ENCODE measurements around the gene CAPN14. TPM values are rescaled to one million over a fixed set of nuclear protein-coding genes. Genes with fewer than 3 reads are reported as not detected.

Gene CAPN14
- total RNA-seq, 4 donors from 2014 or later: 0.83 TPM; not detected in 3

DNA sequence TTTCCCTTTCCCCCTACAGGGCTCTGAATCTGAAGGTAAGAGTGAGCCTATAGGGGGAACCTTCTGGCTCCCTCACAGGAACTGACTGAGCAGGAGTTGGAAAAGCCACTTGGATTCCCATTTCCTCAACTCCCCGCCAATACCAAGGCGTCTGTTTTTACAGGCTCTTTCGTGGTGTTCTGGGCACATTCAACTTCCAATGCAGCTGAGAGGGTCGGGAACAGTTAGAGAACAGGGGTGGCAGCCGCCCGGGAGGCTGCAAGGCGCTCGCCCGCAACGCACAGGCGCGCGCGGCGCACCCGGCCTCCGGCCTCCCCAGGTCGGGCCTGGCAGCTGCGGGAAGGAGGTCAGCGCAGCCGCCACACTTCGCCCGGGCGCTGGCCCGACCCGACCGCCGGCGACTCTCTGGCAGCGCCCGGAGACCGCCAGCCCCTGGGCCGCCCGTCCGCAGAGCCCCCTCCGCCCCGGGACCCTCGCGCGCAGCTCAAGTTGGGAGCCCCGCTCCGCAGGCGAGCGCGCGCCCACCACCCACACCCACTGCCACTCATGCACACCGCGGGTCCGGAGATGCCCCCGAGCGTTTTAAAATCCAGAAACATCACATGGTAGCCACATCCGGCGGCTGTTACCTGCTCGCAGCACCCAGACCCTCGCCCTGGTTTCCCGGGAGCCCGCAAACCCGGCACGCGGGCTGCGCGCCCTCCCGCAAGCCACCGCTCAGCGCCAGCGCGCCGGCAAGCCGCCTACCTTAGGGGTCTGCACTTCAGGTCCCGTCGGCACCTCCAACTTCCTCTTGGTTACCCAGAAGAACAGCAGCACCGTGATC is 79.9 kb downstream of the CAPN14 start:
- DNase-seq: peak in 2 of 3 donors; percentile 48 to 57
- H3K4me1 ChIP-seq: peaks cover 0 to 18% (median 8%) of the 10 kb centered on the region in 4 donors
- no peak for TF ChIP-seq POLR2A (IDR thresholded peaks at IDR 0.05)
- TF ChIP-seq, protein P1, sequence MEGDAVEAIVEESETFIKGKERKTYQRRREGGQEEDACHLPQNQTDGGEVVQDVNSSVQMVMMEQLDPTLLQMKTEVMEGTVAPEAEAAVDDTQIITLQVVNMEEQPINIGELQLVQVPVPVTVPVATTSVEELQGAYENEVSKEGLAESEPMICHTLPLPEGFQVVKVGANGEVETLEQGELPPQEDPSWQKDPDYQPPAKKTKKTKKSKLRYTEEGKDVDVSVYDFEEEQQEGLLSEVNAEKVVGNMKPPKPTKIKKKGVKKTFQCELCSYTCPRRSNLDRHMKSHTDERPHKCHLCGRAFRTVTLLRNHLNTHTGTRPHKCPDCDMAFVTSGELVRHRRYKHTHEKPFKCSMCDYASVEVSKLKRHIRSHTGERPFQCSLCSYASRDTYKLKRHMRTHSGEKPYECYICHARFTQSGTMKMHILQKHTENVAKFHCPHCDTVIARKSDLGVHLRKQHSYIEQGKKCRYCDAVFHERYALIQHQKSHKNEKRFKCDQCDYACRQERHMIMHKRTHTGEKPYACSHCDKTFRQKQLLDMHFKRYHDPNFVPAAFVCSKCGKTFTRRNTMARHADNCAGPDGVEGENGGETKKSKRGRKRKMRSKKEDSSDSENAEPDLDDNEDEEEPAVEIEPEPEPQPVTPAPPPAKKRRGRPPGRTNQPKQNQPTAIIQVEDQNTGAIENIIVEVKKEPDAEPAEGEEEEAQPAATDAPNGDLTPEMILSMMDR (IDR thresholded peaks at IDR 0.05): no peak
- peak overlapping the region; percentile 42 to 64 (median 62) for H3K4me3 ChIP-seq
- no peaks in the 10 kb centered on the region for H3K27me3 ChIP-seq
- H3K9me3 ChIP-seq: no peaks in the 10 kb centered on the region
- H3K36me3 ChIP-seq: no peaks in the 10 kb centered on the region
- peak overlapping the region in 2 of 4 donors; percentile 25 to 42 for H3K27ac ChIP-seq

DNA sequence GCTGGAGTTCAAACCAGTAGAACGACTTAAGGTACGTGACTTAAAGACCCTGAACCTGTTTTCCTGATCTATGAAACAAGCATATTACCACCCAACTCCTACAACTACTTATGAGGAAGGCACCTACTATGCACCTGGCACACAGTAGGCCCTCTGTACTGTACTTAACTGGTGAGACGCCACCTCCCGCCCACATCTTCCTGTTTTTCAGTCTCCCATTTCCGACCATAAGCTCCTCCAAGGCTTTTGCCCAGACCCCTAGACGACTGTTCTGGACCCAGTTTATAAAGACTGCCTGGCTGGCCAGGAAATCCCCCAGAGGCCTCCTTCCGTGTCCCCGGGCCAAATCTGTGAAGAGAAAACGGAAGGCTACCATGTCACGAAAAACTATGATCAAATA is 80.6 kb downstream of the CAPN14 start:
- Histone ChIP-seq H3K27me3 (no peaks in the 10 kb centered on the region), H3K9me3 (no peaks in the 10 kb centered on the region), H3K4me3 (peak overlapping the region in 2 of 4 donors; percentile 62 to 64), H3K36me3 (no peaks in the 10 kb centered on the region), H3K4me1 (peaks cover 0 to 18% (median 8%) of the 10 kb centered on the region in 4 donors), H3K27ac (no peak overlapping the region)
- TF ChIP-seq POLR2A (IDR thresholded peaks at IDR 0.05): no peak
- TF ChIP-seq, protein P1 (IDR thresholded peaks at IDR 0.05): no peak
- DNase-seq: no peak

DNA sequence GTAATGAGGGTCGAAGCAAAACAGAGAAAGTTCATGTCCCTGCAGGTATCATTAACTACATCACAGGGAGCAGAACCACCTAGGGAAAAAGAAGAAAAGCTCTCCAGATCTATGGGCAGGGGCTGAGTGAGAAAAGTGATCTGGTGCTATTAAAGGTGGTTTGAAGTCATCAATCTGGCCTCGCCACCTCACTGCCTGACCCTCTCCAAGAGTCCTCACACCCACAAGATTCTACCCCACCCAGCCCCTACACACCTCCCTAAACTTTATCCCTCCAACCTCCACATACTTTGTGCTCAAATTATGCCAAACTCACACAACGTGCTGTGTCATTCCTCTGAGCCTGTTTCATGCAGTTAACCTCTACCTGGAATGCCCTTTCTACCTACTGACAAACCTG is 81.3 kb downstream of the CAPN14 start:
- no peaks in the 10 kb centered on the region for H3K27me3 ChIP-seq

DNA sequence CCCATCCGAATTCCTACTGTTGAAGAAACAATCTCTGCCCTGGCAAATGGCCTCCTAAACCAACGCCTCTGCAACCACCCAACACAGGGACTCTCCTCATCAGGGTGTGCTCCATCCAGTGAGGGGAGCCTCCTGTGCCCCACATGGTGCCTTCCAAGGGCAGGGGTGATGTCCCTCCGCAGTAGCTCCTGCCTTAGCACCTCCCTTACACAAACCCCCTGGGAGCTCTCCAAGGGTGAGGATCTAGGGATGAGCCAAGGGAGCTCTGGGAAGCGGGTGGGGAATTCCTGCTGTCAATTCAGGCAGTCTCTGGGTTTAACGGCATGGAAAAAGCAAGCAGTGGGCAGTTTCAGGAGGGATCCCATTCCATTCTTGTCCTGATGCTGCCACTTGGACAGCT is 82.8 kb downstream of the CAPN14 start:
- no peaks in the 10 kb centered on the region for H3K36me3 ChIP-seq
- peaks cover 0 to 18% (median 8%) of the 10 kb centered on the region in 4 donors for H3K4me1 ChIP-seq
- no peaks in the 10 kb centered on the region for H3K27me3 ChIP-seq
- no peak for TF ChIP-seq POLR2A (IDR thresholded peaks at IDR 0.05)
- TF ChIP-seq, protein P1 (IDR thresholded peaks at IDR 0.05): no peak
- no peak for DNase-seq
- H3K9me3 ChIP-seq: no peaks in the 10 kb centered on the region
- no peak overlapping the region for H3K27ac ChIP-seq
- no peak overlapping the region for H3K4me3 ChIP-seq

More for the DNA sequence above, 81.3 kb downstream of the CAPN14 start:
- H3K36me3 ChIP-seq: no peaks in the 10 kb centered on the region
- H3K9me3 ChIP-seq: no peaks in the 10 kb centered on the region
- no peak for TF ChIP-seq POLR2A (IDR thresholded peaks at IDR 0.05)
- TF ChIP-seq, protein P1 (IDR thresholded peaks at IDR 0.05): no peak
- DNase-seq: no peak
- H3K4me1 ChIP-seq: peaks cover 0 to 18% (median 8%) of the 10 kb centered on the region in 4 donors
- no peak overlapping the region for H3K4me3 ChIP-seq
- H3K27ac ChIP-seq: no peak overlapping the region

DNA sequence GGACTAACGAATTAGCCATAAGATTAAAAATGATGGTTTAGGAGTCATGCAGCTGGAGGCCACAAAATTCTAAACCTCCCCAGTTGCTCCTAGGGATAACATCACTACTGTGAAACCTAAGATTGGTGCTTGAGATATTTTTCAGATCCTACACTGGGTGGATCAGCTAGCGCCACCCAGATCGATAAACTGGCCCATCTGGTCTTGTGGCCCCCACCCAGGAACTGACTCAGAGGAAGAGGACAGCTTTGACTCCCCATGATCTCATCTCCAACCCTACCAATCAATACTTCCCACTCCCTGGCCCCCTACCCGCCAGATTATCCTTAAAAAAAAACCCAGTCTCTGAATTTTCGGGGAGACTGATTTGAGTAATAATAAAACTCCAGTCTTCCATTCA is 84.5 kb downstream of the CAPN14 start:
- no peaks in the 10 kb centered on the region for H3K9me3 ChIP-seq
- TF ChIP-seq POLR2A (IDR thresholded peaks at IDR 0.05): no peak
- TF ChIP-seq, protein P1 (IDR thresholded peaks at IDR 0.05): no peak
- no peaks in the 10 kb centered on the region for H3K36me3 ChIP-seq
- H3K27me3 ChIP-seq: no peaks in the 10 kb centered on the region
- no peak for DNase-seq
- H3K4me1 ChIP-seq: peaks cover 0 to 11% (median 4%) of the 10 kb centered on the region in 4 donors
- no peak overlapping the region for H3K27ac ChIP-seq
- no peak overlapping the region for H3K4me3 ChIP-seq
